Measurements from ENCODE around the gene TRMT61A. TPM values are rescaled to one million over a fixed set of nuclear protein-coding genes. Genes with fewer than 3 reads are reported as not detected.

Gene TRMT61A
- total RNA-seq, 1 donor = 7.2 TPM

- H3K4me1 ChIP-seq (ENCODE audit: insufficient read depth, low read length) = no peaks in the 10 kb centered on the region
- H3K4me3 ChIP-seq (ENCODE audit: low read length) = no peak overlapping the region
- no peaks in the 10 kb centered on the region for H3K9me3 ChIP-seq (ENCODE audit: low read depth, low read length)
- H3K27me3 ChIP-seq (ENCODE audit: insufficient read depth, low read length) = no peaks in the 10 kb centered on the region
Measured at GRCh38 chr14:103544388-103545218, 15.6 kb downstream of the TRMT61A start.

DNA sequence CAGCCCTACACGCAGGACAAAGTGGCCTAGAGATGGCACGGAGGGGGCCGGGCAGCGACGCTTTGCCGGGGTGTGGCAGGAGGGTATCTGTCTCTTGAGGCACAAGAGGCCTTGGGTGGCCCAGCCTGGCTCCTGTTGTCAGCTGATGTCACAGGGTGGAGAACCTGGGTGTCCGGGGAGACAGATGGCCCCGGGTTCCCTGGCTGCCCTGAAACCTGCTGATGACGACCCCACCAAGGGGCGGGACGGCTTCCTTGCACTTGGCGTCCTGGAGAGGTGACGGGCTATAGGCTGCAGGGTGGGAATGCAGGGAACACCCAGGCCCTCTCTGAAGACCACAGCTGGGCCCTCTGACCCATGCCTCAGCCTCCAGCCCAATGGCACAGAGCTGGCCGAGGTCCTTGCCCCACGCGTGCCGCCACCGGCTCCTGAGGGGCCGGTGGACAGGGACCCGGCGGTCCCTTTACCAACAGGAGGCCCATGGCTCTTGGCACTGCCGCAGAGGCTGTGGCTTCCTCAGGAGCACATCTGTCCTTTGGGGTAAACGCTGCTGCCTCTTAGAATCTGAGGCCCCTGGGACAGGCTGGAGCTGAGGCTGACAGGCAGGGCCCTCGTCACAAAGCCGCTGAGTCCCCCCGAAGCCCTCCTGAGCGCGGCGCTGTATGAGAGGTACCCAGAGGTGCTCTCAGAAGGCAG is 16.4 kb downstream of the TRMT61A start:
- no peak overlapping the region for H3K4me3 ChIP-seq (ENCODE audit: low read length)
- H3K9me3 ChIP-seq (ENCODE audit: low read depth, low read length) = no peaks in the 10 kb centered on the region
- no peaks in the 10 kb centered on the region for H3K4me1 ChIP-seq (ENCODE audit: insufficient read depth, low read length)
- no peaks in the 10 kb centered on the region for H3K27me3 ChIP-seq (ENCODE audit: insufficient read depth, low read length)

GRCh38 chr14:103545915-103546651 is 17.1 kb downstream of the TRMT61A start:
- Histone ChIP-seq H3K4me1 (ENCODE audit: insufficient read depth, low read length) (no peaks in the 10 kb centered on the region), H3K4me3 (ENCODE audit: low read length) (no peak overlapping the region), H3K9me3 (ENCODE audit: low read depth, low read length) (no peaks in the 10 kb centered on the region), H3K27me3 (ENCODE audit: insufficient read depth, low read length) (no peaks in the 10 kb centered on the region)

- Histone ChIP-seq H3K9me3 (ENCODE audit: low read depth, low read length) (no peaks in the 10 kb centered on the region), H3K4me3 (ENCODE audit: low read length) (no peak overlapping the region), H3K27me3 (ENCODE audit: insufficient read depth, low read length) (no peaks in the 10 kb centered on the region), H3K4me1 (ENCODE audit: insufficient read depth, low read length) (no peaks in the 10 kb centered on the region)
Measured at GRCh38 chr14:103546652-103547454, 17.9 kb downstream of the TRMT61A start.

- Histone ChIP-seq H3K27me3 (ENCODE audit: insufficient read depth, low read length) (no peaks in the 10 kb centered on the region), H3K9me3 (ENCODE audit: low read depth, low read length) (no peaks in the 10 kb centered on the region), H3K4me3 (ENCODE audit: low read length) (no peak overlapping the region), H3K4me1 (ENCODE audit: insufficient read depth, low read length) (no peaks in the 10 kb centered on the region)
Measured at GRCh38 chr14:103547455-103547940, 18.5 kb downstream of the TRMT61A start.

DNA sequence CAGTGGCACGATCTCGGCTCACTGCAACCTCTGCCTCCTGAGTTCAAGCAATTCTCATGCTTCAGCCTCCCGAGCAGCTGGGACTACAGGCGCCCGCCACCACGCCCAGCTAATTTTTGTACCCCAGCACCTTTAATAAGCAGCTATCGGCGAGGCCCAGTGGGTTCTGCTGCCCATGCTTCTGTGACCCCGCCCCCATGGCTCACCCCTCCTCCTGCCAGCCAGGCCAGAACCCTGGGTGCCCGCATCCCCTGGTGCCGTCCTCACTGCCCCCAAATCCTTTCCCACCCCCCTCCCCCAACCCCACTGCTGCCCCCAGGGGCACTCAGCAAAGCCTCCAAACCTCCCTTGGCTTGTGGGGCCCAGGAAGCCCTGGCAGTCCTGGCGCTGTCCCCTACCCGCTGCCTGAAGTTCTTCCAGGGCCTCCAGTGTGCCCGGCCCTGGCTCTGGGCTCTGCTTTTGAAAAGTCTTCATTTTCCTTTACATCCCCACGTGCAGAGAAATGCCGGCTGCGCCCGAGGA is 19.0 kb downstream of the TRMT61A start:
- no peaks in the 10 kb centered on the region for H3K9me3 ChIP-seq (ENCODE audit: low read depth, low read length)
- H3K4me3 ChIP-seq (ENCODE audit: low read length) = no peak overlapping the region
- H3K27me3 ChIP-seq (ENCODE audit: insufficient read depth, low read length) = no peaks in the 10 kb centered on the region
- no peaks in the 10 kb centered on the region for H3K4me1 ChIP-seq (ENCODE audit: insufficient read depth, low read length)

- no peaks in the 10 kb centered on the region for H3K27me3 ChIP-seq (ENCODE audit: insufficient read depth, low read length)
- no peak overlapping the region for H3K4me3 ChIP-seq (ENCODE audit: low read length)
- H3K9me3 ChIP-seq (ENCODE audit: low read depth, low read length) = no peaks in the 10 kb centered on the region
- H3K4me1 ChIP-seq (ENCODE audit: insufficient read depth, low read length) = no peaks in the 10 kb centered on the region
Measured at GRCh38 chr14:103548463-103549351, 19.7 kb downstream of the TRMT61A start.

GRCh38 chr14:103549361-103550311 is 20.6 kb downstream of the TRMT61A start:
- Histone ChIP-seq H3K4me1 (ENCODE audit: insufficient read depth, low read length) (no peaks in the 10 kb centered on the region), H3K4me3 (ENCODE audit: low read length) (no peak overlapping the region), H3K27me3 (ENCODE audit: insufficient read depth, low read length) (no peaks in the 10 kb centered on the region), H3K9me3 (ENCODE audit: low read depth, low read length) (no peaks in the 10 kb centered on the region)

GRCh38 chr14:103550451-103551337 is 21.7 kb downstream of the TRMT61A start:
- H3K27me3 ChIP-seq (ENCODE audit: insufficient read depth, low read length) = no peaks in the 10 kb centered on the region
- H3K4me3 ChIP-seq (ENCODE audit: low read length) = no peak overlapping the region
- no peaks in the 10 kb centered on the region for H3K4me1 ChIP-seq (ENCODE audit: insufficient read depth, low read length)
- no peaks in the 10 kb centered on the region for H3K9me3 ChIP-seq (ENCODE audit: low read depth, low read length)

GRCh38 chr14:103551338-103551762 is 22.4 kb downstream of the TRMT61A start:
- Histone ChIP-seq H3K27me3 (ENCODE audit: insufficient read depth, low read length) (no peaks in the 10 kb centered on the region), H3K4me3 (ENCODE audit: low read length) (no peak overlapping the region), H3K4me1 (ENCODE audit: insufficient read depth, low read length) (no peaks in the 10 kb centered on the region), H3K9me3 (ENCODE audit: low read depth, low read length) (no peaks in the 10 kb centered on the region)

GRCh38 chr14:103552011-103552845 is 23.2 kb downstream of the TRMT61A start:
- Histone ChIP-seq H3K4me3 (ENCODE audit: low read length) (no peak overlapping the region), H3K9me3 (ENCODE audit: low read depth, low read length) (no peaks in the 10 kb centered on the region), H3K27me3 (ENCODE audit: insufficient read depth, low read length) (no peaks in the 10 kb centered on the region), H3K4me1 (ENCODE audit: insufficient read depth, low read length) (no peaks in the 10 kb centered on the region)
